Activated T-cell treated with anti-CD3 and anti-CD28 coated beads, Interleukin-2, amount 50 U/mL, for 1 hour (primary cell): ENCODE data around the gene TLX2.

ENCODE experiments used
- DNase-seq: peaks from one replicate; pipeline ENCODE4 v3.0.0-alpha.2; 2020

The TLX2 gene

DNA sequence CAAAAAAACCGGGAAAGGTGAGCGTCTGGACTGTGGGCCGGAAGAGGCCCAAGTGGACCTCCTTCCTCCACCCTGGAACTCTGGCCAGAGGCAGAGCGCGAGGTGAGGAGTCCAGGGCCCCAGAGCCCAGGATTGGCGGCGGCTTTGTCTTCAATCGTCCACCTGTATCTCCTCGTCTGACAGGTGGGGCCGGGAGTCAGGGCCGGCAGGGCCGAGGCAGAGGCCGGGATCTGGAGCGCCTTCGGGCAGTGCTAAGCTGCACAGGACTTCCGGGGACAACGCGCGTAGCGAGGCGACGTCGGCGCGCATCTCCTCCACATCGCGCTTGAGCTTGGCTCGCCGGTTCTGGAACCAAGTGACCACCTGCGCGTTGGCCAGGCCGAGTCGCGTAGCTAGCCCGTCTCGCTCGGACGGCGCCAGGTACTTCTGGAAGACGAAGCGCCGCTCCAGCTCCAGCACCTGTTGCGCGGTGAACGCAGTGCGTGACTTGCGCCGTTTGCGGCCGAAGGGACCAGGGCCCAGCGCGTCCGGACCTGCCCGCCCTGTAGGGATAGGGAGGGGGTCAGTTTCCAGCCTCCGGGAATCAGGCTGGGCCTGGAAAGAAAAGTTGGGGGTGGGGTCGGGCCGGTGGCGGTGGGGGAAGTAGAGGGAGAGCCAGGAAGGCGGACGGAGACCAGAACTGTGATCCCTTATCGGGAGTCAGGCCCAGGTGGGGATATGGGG is 16.3 kb upstream of the TLX2 start:
- no peak for DNase-seq

DNA sequence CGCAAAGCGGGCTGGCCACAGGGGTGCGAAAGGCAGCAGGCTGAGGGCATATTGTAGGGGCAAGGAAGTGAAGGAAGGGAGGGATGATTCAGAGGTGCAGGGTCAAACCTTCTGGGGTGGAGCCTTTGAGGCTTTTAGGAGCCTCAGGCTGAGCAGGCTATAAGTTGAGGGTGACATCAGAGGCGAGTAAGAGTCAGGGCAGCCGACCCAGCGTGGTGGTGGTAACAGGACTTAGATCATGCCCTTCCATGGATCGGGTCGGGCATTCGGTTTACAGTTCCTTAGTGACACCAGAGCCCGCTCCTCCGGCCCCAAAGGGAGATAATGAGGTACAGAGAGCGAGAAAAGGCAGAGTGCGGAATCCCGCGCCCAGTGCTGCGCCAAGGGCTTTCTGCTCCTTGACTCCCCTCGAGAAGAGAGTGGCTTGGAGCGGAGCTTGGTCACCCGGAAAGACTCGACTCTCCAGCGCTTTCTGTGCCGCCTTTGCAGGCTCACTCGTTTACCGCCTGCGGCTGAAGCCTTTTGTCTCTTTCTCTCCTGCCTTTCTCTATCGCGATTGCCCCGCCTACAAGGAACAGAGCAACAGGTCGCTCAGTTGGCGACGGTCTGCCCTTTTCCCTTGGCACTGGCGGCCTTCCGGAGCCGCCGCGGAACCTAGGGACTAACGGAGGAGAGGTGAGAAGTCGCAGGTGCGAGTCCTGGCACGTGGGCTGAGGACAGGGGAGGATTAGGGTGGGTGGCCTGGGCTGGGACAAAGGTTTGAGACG is 15.6 kb upstream of the TLX2 start:
- no peak for DNase-seq

DNA sequence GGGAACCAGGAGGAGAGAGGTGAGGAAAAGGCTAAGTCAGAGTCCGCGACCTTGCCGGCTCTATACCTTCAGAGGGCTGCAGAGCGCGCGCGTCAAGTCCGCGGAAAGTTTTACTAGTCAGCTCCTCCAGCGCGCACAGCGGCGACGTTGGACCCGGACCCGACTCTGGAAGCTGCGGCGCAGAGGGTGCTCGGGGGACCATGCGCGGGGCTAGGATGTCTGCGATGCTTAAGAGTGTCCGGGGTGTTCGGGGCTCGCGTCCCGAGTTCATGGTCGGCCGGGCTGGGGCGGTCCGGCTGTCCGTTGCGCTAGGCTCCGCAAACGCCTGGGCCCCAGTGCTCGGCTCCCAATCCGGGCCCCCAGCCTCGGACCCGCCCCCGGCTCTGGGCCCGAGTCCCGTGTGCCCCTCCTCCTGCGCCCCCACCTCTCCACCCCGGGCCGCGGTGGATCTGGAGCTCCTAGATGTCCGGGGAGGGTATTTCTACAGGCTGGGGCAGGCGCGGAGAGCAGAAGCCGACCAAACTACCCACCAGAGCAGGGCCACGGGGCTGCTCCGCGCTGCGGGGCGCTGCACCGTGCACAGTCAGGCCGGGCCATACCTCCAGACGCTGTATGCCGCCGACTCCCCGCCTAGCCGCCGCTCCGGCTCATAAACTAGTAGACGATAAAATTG is 14.8 kb upstream of the TLX2 start, which contains the start of gene LBX2:
TSS of gene LBX2 (minus strand) at position 337 of the 673 bp plus-strand sequence. CDS start at position 271, 66 bp downstream.
- peak; percentile 48 for DNase-seq

DNA sequence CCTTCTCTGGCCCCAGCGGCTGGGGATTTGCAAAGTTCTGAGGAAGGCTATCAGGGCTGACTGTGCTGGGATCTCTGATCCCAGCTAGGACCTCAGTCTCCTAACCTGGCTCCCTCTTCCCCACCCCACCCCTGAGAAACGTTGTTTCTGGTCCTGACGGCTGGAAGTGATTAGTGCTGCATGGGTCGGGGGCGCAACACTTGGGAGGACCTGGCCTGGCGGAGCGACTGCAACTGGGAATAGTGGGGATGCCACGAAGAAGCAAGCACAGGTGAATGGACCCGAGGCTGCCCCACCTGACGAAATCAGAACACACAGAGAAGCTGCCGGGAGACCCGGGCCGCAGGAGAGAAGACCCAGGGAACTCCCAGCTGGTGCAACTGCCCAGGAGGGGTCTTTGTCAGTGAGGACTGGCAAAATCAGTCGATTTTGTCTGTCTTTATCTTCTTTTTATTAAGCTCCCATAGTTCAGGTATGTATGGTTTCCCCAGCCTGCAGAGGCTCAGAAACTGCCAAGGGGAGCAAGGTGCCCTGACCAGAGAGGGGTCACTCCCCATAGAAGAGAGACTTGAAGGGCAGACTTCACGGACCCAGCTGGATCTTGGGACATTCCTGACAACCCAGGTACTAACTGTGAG is 14.2 kb upstream of the TLX2 start:
- DNase-seq = no peak

DNA sequence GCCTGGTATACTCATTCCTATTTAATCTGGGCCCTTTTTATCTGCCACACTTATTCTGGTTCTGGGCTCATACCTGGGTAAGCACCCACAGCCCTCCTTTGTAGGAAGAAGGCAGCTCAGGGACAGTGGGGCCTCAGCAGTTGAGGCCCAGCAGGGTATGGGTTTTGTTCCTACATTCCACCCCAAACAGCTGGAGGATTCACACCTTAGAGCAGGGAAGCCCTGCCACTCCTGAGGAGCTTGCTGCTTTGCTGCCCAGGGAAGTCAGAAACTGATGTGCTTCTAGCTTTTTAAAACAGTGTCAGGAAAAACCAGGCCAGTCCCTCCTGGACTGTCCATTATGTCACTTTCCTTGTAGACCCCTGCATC is 13.7 kb upstream of the TLX2 start:
- DNase-seq = no peak

DNA sequence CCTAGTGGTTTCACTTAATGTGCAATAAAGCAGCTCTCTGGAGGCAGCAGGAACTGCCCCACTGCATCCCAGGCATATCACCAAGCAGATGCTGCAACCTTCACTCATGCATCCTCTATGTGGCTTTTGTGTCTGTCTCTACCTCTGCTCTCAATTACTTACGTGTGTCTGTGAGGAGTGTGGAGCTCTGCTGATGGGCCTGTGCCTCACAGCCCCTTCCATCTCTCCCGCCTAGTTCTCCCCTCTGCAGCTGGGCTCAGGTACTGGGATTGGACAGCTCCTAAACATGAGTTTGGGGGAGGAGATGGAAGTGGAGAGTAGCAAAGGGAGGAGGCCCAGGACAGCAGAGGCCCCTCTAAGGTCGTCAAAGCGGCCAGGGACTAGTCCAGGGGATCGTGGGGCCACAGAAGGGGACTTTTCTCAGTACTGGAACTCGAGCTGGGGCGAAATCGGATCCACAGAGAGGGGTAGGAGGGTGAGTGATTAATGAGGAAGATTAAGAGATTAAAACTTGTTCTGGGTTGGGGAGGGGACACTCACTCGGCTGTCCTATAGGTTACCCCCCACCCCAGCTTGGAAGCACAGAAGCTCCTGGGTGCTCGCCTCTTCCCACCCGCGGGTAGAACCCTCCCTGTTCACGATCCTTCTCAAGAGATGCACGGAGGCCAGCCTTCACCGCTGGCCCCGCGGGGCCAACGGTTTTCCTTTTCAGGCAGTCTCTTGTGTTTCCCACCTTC is 12.7 kb upstream of the TLX2 start:
- no peak for DNase-seq

DNA sequence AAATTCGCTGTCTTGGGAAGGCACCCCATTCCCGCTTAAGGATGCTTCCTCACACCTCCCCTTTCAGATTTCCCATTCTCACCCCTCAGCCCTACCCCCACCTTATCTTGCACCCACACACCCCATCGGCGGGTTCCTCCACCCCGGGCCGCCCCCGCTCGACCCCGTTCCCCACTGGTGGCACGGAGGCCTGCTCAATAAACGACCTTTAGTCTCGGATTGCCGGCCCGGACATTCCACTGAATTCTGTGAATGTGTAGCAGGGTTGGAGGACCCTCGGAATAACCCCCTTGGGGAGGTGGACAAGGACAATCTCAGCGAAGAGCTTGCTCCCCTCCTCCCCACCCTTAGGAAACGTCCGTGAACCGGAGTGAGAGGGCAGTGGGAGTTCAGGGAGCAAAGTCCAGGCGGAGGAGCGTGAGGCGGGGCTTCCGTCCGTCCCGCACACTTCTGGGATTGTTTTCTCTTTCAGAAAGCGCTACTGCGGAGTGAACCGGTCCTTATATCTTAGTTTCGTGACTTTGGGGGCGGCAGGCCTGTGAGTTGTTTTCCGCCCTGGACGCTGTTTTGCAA is 12.0 kb upstream of the TLX2 start:
- no peak for DNase-seq

DNA sequence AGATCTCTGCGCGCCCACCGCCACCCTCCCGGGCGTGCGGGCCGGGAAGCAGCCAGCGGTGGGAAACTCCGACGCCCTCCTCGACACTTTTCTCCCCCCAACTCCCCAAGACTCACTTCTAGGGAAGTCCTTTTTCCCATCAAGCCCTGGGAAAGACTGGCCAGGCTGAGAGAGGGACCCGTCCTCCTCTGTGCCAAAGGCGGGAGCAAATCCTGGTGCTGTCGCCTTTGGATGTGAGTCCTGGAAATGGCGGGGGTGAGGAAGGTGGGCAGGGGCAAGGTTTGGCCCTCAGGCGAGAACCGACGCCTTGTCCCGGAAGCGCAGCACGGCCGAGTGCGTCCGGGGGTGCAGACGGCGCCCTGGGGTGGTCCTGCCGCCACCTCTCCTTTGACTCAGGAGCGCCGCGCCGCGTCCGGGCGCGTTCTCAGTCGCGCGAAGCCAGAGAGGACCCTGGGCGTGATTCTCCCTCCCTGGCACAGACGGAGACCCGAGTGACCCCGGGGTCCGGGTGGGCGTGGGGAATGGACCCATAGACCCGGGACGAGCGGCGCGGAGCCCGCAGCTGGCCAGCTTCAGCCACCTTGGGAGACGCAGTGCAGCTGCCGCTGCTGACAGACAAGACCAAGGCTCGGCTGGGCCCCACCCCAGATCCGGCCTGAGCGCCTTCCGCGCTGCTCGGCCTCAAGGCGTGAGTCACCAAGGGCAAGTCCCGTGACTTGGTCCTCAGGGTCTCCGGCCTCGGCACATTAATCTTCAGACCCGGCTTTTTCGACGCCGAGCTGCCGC is 11.3 kb upstream of the TLX2 start:
- peak; percentile 54 for DNase-seq

DNA sequence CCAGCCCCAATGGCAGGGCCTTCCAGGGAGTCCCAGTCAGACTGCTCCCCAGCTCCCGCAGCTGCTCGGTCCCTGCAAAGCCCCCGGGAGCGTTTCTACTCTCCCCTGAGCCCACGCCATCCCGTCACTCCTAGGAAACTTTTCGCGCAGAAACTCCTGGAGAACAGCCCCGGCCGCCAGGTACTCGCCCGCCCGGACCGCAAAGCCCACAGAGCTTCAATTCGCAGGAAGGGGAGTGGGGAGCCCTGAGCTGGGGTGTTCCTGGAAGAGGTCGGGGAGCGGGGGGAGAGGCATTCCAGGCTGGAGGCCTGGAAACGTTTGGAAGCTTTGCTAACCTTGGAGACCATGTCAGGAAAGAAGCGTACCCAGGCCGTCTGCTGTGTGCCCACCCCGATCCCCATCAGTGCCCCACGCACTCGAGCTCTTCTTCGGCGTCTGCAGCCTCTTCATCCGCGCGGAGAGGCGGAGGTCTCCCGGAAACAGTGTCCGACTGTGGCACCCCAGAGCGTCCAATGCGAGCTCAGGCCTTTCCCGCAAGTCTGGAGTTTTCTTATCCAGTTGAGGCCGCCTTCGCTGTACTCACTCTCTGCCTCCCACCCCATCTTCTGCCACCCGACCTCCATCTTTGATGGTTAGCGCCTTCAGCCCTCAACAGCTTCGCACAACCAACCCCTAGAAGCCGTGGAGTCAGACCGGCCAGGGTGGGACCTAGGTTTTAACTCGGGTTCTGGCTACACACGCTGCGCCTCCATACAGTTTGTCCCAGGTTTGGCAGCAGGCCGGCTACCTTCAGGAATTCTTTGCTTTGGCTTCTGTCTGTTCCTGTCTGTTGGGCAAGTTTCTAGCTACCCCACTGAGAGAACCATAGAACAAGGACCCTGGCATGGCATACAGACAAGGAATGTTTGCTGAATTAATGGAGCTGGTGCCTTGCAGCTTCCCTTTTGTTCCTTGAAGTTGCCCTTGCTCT is 10.5 kb upstream of the TLX2 start:
- DNase-seq = no peak

DNA sequence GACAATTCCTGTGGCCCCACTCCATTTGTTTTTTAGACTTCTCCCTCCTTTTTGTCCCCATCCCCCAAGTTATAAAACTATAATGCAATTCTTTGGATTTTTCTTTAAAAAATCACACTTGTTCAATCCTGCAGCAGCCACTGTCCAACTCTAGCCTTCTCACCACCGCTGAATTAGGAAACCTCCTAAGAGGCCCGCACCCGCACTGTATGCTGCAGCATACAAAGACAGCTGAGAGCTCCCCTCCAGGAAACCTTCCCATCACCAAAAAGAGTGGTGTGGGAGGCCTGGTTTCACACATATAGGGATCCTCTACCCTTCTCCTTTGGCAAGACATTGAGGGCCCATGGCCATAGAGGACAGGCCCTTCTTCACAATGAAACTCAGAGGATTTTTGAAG is 9.7 kb upstream of the TLX2 start:
- no peak for DNase-seq

DNA sequence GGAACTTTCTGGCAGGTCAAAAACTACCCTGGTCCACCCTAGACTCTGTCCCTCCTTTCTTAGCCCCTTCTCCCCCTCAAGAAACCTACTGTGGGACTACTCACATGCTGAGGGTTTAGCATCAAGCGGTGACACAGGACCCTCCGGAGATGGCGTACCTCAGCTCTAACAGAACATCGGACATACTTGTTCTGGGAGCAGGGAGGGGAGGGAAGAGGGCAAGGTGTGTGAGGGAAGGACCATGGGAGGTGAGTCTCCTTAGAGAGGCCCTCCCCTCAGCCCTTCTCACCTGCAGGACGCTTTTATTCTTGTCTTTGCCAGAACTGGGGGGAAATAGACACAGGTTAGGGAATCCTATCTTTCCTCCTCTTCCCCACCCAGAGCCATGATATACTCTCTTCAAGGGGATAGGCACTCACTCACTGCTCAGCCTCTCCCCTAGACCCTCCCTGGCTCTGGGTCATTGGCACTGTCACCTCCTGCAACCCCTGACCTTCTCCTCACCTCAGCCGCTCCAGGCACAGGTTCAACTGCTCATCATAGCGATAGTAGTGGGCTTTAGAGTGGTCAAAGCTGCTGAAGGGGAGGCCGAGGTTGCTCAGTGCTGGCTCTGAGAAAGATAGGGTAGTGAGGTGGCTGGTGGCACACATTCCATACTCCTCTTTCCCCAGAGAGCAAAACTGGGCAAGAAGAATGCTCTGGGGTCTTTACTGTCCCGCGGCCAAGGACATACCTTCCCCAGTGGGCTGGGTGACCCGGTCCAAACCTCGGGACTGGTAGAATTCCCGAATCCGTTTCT is 8.6 kb upstream of the TLX2 start:
- DNase-seq = no peak

DNA sequence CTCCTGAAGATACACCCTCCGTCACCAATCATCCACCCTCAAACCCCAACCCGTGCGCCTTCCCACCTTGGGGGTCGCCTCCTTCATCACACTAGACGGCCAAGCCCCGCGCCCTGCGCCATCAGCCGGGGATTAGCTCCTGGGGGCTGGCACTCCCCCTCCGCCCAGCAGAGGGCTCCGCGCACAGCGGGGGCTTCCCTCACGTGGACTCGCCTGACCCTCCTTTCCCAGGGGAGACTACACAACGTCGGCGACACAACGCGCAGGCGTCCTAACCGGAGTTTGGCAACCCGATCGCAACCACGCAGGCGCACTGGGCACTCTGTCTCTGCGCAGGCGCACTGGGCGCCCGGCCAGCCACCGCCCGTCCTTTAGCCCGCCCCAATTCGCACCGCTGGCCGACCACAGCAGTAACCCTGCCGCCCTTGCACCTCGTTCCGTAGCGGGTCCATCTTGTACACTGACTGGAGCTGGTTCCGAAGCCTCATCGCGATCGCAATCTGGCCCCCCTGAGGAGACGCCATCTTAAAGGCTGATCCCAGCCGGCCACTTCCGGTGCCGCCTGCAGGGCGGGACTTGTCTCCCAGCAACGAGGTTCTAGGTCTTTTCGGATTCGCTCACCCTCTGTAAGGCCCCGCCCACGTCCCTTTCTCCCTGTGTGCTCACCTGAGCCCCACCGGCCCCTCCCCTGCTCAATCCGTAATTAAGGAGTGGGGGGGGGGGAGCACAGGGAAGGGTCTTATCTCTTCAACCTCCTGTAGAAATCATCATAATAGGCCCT is 6.9 kb upstream of the TLX2 start, which contains the start of gene PCGF1:
TSS of gene PCGF1 (minus strand) at position 551 of the 781 bp plus-strand sequence. CDS start at position 524, 27 bp downstream.
- peak; percentile 99 for DNase-seq

DNA sequence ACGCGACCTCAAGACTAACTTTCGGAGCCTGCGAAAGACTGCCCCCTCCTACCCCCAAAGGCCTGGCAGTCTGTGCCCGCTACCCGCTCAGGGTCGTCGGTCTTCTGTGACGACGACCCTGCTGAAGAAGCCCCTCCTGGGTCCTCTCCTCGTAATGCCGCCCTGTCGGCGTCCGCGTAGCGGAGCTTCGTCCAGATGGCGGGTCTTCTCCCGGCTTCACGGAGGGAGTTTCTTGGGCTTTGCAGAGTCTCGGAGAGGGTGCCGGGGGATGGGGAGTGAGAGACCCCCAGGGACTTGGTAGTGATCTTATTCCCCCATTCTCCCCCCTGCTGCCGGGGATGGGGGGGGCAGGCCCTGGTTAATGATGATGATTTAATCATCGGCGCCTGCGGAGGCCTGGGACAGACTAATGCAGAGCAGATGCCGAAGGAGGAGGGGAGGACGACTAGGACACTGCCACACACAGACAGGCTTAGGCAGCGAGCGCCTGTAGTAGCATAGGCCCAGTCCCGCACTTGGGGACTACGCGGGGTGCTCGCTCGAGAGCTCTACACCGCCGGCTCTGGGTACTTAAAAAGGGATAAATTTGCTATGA is 6.2 kb upstream of the TLX2 start:
- no peak for DNase-seq

DNA sequence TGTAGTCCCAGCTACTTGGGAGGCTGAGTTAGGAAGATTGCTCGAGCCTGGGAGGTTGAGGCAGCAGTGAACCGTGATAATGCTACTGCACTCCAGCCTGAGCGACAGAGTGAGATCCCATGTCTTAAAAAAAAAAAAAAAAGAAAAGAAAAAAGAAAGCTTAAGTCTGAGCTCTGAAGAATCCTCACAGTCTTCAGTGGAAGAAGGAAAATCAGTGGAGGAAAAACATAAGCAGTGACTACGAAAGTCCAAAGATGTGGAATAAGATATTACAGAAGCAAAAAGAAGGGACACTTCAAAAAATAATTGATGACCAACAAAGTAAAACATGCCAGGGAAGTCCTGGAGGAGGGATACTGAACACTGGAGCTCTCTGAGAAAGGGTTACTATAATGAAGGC is 4.0 kb upstream of the TLX2 start:
- no peak for DNase-seq

DNA sequence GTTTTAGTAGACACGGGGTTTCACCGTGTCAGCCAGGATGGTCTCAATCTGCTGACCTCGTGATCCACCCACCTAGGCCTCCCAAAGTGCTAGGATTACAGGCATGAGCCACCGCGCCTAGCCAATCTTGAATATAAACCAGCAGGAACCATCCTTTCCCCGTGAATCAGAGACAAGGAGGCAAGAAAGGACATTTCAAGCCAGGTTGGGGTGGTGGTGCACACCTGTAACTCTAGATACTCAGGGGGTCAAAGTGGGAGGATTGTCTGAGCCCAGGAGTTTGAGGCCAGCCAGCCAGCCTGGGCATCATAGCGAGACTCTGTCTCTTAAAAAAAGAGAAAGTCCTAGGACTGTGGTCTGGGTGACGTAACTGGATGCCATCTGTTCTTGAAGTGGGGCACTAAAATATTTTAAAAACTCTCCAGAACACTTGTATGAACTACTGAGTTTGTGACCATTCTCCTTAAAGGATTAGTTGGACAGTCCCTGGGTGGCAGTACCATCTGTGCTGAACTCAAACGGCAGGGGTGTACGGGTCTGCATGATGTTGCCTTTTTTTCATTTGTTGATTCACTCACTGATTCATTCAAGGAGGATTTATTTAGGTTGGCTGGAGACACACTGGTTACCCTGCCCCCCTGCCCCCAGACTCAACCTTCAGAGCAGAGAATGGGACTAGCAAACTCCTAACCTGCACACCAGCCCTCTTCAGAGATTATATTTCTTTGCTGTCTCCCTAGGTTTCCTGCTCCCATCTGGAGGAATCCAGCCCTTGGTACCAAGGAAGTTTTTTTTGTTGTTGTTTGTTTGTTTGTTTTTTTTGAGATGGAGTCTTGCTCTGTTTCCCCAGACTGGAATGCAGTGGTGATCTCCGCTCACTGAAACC is 2.9 kb upstream of the TLX2 start:
- no peak for DNase-seq

DNA sequence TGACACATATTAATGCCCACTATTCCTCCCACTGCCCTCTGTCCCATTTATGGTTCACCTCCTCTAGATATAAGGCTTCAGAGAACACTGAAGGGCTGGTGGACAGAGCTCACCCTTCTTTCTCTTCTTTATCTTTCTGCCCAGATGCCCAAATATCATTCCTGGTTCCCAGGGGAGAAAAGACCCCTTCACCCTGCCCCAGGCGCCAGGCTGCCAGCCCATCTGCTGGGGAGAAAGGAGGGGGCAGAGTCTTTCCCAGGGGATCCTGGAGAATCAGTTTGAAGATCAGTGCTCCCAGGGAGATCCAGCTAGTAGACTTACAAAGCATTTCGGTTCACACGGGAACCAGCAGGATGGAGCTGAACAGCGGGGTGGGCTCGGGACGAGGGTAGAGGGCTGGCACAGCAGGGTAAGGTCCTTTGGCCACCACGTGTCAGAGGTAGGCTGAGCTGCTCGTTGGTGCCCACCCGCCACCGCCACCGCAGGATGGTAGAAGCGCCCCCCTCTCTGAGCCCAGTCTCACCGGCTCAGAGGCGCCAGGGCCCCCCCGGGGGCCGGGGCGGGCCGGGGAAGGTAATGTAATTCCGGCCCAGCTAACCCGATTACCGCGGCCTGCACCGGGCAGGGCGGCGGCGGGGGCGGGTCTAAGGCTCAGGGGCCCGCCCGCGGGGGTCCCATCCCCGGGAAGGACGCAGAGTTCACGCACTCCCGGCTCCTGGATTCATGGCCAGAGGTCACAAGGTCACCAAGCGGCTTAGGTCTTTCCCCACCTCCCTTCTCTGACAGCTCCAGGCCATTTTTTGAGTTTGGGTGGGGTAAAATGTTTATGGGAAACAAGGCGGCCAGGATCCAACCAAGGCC is 1.3 kb upstream of the TLX2 start:
- DNase-seq = no peak
